CD4-positive, CD25-positive, alpha-beta regulatory T cell (primary cell): ENCODE data around the gene PP2D1. TPM values are rescaled to one million over a fixed set of nuclear protein-coding genes. Genes with fewer than 3 reads are reported as not detected.

Experiments
- ATAC-seq, 2 donors: fragments of 150-1000 bp; cut with Tn5 transposase; one replicate each; pipeline ENCODE4 v1.10.0; 2021; ENCODE audit warnings: low read depth in 2 of 2, moderate number of reproducible peaks in 2 of 2, moderate library complexity in 1 of 2
- DNase-seq, 3 donors: peaks; one replicate each; pipeline versions ENCODE4 v3.0.0 to v3.0.0-alpha.2; 2012 to 2022; ENCODE audit warnings: mixed read lengths in 1 of 3
- H3K27ac ChIP-seq: one replicate; pipeline ENCODE4 v1.7.0; 2013; ENCODE audit warnings: mild to moderate bottlenecking, low read length; ENCODE audit not compliant: insufficient read depth, poor library complexity, severe bottlenecking
- H3K27me3 ChIP-seq: one replicate; pipeline ENCODE4 v1.7.0; 2013; ENCODE audit warnings: low read length; ENCODE audit not compliant: control insufficient read depth, insufficient read depth
- H3K36me3 ChIP-seq: one replicate; pipeline ENCODE4 v1.7.0; 2013; ENCODE audit warnings: mild to moderate bottlenecking, low read length, moderate library complexity; ENCODE audit not compliant: control insufficient read depth, insufficient read depth
- H3K4me1 ChIP-seq: 2 replicates; pipeline ENCODE4 v1.7.0; 2013; ENCODE audit warnings: mild to moderate bottlenecking, low read length; ENCODE audit not compliant: insufficient read depth, control insufficient read depth, poor library complexity, severe bottlenecking
- H3K4me3 ChIP-seq: one replicate; pipeline ENCODE4 v1.7.0; 2013; ENCODE audit warnings: low read depth, mild to moderate bottlenecking, low read length, moderate library complexity
- H3K9me3 ChIP-seq, 2 experiments: 1 replicate in 1 of 2; 2 replicates in 1 of 2; pipeline ENCODE4 v1.7.0; 2013; ENCODE audit warnings: low read length in 2 of 2, mild to moderate bottlenecking in 1 of 2, moderate library complexity in 1 of 2; ENCODE audit not compliant: control insufficient read depth in 2 of 2
- H3K27ac Mint-ChIP-seq, 3 donors: one replicate each; pipeline ENCODE4 v1.8.0; 2020 to 2022; ENCODE audit warnings: mild to moderate bottlenecking in 3 of 3, mixed read lengths in 3 of 3, moderate library complexity in 2 of 3
- H3K27me3 Mint-ChIP-seq: one replicate; pipeline ENCODE4 v1.8.0; 2022; ENCODE audit warnings: mild to moderate bottlenecking, mixed read lengths
- H3K36me3 Mint-ChIP-seq: one replicate; pipeline ENCODE4 v1.8.0; 2020; ENCODE audit warnings: mixed read lengths
- H3K4me1 Mint-ChIP-seq, 4 donors: one replicate each; pipeline ENCODE4 v1.8.0; 2020 to 2022; ENCODE audit warnings: mixed read lengths in 4 of 4, mild to moderate bottlenecking in 1 of 4
- H3K4me3 Mint-ChIP-seq, 4 donors: one replicate each; pipeline ENCODE4 v1.8.0; 2020 to 2022; ENCODE audit warnings: mild to moderate bottlenecking in 4 of 4, mixed read lengths in 4 of 4, moderate library complexity in 3 of 4
- H3K9me3 Mint-ChIP-seq, 7 donors: one replicate each; pipeline ENCODE4 v1.8.0; 2020 to 2022; ENCODE audit warnings: mixed read lengths in 7 of 7, mild to moderate bottlenecking in 3 of 7, moderate library complexity in 2 of 7
- polyA plus RNA-seq, 4 donors: library from polyadenylated mRNA; unstranded; fragments of 300-500 nt; fragmentation: Illumina TruSeq; gene quantifications; one replicate each; pipeline ENCODE4 v1.2.3, GENCODE V29; 2021
- total RNA-seq: library from RNA; stranded (reverse); gene quantifications from one replicate; pipeline ENCODE4 v1.2.3, GENCODE V29; 2022

Gene PP2D1
- total and polyA plus RNA-seq, 5 donors from 2014 or later, result 0.16 to 1.2 (median 0.21) TPM; not detected in 1

DNA sequence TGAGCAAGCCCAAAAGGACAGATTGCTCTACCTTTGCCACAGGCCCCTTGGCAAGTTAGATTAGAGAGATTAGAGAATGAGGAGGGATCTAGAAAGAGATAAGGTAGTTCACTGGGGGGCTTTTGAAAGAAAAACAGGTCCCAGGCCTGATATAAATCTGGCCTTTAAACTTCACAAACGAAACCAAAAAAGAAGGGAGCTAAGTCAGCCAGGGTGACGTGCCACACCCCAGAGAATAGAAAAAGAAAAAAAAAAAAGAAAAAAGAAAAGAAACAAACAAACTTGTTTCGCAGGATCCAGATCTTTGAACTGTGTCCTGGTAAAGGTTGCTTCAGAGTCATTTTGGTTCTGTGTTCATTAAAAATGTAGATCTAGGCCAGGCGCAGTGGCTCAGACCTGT, 31.8 kb upstream of the PP2D1 start:
- Histone ChIP-seq H3K27me3 (no peaks in the 10 kb centered on the region), H3K4me3 (peak overlapping the region; percentile 80), H3K9me3 (no peaks in the 10 kb centered on the region), H3K4me1 (peaks cover 74% of the 10 kb centered on the region), H3K27ac (peak overlapping the region; percentile 93), H3K36me3 (peaks cover 6% of the 10 kb centered on the region)
- DNase-seq, result peak in 1 of 3 donors; percentile 54
- Mint-ChIP-seq H3K4me3 (peak overlapping the region; percentile 99 to 100 (median 100)), H3K27ac (peak overlapping the region; percentile 80 to 95 (median 87)), H3K27me3 (peaks cover 9% of the 10 kb centered on the region), H3K36me3 (no peaks in the 10 kb centered on the region), H3K9me3 (peaks cover 0 to 1% (median 0%) of the 10 kb centered on the region in 7 donors), H3K4me1 (peaks cover 27 to 79% (median 65%) of the 10 kb centered on the region in 4 donors)
- ATAC-seq, result no peak

DNA sequence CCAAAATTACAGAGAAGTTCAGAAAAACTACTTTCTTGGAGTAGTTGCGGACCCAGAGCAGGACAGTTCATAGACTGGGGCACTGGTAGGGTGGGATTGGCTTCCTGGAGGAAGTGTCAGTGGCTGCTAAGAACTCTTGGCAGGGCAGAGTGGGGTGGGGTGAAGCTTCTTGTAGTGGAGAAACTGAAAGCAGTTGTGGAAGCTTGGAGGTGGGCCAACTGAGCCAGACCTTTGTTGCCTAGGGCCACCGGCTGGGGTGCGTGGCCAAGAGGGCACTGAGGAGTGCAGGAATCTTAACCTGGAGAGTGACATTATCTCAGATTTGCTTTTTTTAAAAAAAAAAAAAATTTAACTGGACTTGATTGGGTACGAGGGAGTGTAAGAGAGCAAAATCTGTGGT, 31.3 kb upstream of the PP2D1 start:
- Histone ChIP-seq H3K4me3 (peak overlapping the region; percentile 80), H3K9me3 (no peaks in the 10 kb centered on the region), H3K27me3 (no peaks in the 10 kb centered on the region), H3K27ac (peak overlapping the region; percentile 93), H3K36me3 (peaks cover 5% of the 10 kb centered on the region), H3K4me1 (peaks cover 77% of the 10 kb centered on the region)
- peaks cover 0 to 1% (median 0%) of the 10 kb centered on the region in 7 donors for H3K9me3 Mint-ChIP-seq
- ATAC-seq (no peak), DNase-seq (peak; percentile 20 to 77 (median 32))
- H3K27ac Mint-ChIP-seq, result peak overlapping the region; percentile 80 to 95 (median 87)
- peaks cover 9% of the 10 kb centered on the region for H3K27me3 Mint-ChIP-seq
- H3K4me3 Mint-ChIP-seq, result peak overlapping the region; percentile 99 to 100 (median 100)
- no peaks in the 10 kb centered on the region for H3K36me3 Mint-ChIP-seq
- H3K4me1 Mint-ChIP-seq, result peaks cover 32 to 81% (median 68%) of the 10 kb centered on the region in 4 donors

DNA sequence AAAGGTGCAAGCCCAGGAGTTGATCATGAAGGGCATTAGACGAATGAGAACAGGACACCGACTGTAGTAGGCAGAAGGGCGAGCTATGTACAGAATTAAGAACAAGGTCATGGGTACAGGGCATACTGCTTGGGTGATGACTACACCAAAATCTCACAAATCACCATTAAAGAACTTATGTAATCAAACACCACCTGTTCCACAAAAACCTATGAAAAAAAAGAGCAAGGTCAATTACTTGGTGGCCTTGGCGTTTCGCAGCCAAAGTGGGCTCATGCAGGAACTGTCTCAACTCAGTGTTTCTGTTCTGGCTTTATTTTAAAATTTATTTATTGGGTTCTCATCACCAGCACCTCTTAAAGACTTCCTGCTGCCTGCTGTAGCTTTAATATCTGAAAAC, 30.3 kb upstream of the PP2D1 start:
- Mint-ChIP-seq H3K27me3 (peaks cover 9% of the 10 kb centered on the region), H3K4me1 (peaks cover 28 to 77% (median 61%) of the 10 kb centered on the region in 4 donors), H3K4me3 (peak overlapping the region; percentile 99 to 100 (median 100))

DNA sequence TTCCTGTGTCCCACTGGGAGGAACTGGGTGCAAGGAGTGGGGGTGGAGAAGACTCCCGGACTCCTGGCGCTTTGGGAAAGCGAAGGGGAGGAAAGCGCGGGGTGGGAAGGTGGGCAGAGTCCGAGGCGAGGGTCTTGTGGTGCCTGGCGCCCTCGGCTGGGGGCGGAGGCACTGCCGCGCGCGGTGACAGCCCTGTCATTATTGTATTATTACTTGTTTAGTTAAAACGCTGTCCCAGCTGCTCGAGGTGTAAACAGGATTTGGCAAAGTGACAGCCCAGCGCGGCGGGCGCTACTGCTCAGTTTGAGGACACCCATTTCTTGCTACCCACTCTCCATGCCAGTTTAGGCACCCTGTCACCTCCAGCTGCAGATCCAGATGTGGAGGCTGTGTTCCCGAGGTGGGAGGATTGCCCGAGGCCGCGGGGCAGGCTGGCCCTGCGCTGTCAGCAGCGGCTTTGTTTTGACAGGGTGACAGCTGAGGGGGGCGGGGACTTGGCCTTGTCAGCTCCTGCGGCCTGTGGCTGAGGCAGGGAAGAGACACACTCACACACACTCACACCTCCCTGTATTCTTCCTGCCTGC, 29.2 kb upstream of the PP2D1 start:
- Mint-ChIP-seq H3K4me1 (peaks cover 28 to 66% (median 54%) of the 10 kb centered on the region in 4 donors), H3K27me3 (peaks cover 9% of the 10 kb centered on the region), H3K27ac (peak overlapping the region; percentile 80 to 99 (median 98)), H3K9me3 (peaks cover 0 to 1% (median 0%) of the 10 kb centered on the region in 7 donors), H3K4me3 (peak overlapping the region; percentile 99 to 100 (median 100)), H3K36me3 (no peaks in the 10 kb centered on the region)
- H3K4me3 ChIP-seq, result peak overlapping the region; percentile 80
- no peaks in the 10 kb centered on the region for H3K27me3 ChIP-seq
- ATAC-seq, result peak; percentile 37 to 39
- peaks cover 63% of the 10 kb centered on the region for H3K4me1 ChIP-seq
- DNase-seq, result peak; percentile 67 to 85 (median 74)
- H3K9me3 ChIP-seq, result no peaks in the 10 kb centered on the region
- no peaks in the 10 kb centered on the region for H3K36me3 ChIP-seq
- peak overlapping the region; percentile 93 for H3K27ac ChIP-seq

More for the DNA sequence above, 30.3 kb upstream of the PP2D1 start:
- ATAC-seq, result no peak
- peak overlapping the region; percentile 80 to 99 (median 95) for H3K27ac Mint-ChIP-seq
- H3K9me3 Mint-ChIP-seq, result peaks cover 0 to 1% (median 0%) of the 10 kb centered on the region in 7 donors
- Histone ChIP-seq H3K27ac (peak overlapping the region; percentile 93), H3K36me3 (no peaks in the 10 kb centered on the region), H3K4me3 (peak overlapping the region; percentile 80), H3K27me3 (no peaks in the 10 kb centered on the region), H3K4me1 (peaks cover 74% of the 10 kb centered on the region), H3K9me3 (no peaks in the 10 kb centered on the region)
- H3K36me3 Mint-ChIP-seq, result no peaks in the 10 kb centered on the region
- no peak for DNase-seq

DNA sequence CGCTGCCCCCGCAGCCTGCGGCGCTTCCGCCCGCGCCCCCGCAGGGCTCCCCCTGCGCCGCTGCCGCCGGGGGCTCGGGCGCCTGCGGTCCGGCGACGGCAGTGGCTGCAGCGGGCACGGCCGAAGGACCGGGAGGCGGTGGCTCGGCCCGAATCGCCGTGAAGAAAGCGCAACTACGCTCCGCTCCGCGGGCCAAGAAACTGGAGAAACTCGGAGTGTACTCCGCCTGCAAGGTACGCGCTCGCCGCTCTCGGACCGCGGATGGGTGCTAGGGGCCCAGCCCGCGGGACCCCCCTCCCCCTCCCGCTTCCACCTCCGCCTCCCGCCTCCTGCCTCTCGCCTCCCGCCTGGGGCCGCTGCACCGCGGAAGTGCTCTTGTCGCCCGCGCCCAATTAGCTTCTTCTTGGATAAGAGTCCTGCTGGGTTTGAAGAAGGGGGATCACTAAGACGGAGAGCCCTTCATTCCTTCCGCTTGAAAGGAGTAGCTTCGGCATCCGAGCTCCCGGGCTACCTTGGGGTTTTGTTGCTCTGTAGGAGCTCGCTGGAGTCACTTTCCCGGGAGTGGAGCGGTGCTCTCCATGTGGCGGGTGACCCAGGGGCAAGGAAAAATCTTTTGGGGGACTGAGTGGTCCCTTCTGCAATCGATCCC, 28.6 kb upstream of the PP2D1 start:
- no peaks in the 10 kb centered on the region for H3K36me3 ChIP-seq
- Mint-ChIP-seq H3K4me1 (peaks cover 28 to 60% (median 48%) of the 10 kb centered on the region in 4 donors), H3K36me3 (no peaks in the 10 kb centered on the region)

DNA sequence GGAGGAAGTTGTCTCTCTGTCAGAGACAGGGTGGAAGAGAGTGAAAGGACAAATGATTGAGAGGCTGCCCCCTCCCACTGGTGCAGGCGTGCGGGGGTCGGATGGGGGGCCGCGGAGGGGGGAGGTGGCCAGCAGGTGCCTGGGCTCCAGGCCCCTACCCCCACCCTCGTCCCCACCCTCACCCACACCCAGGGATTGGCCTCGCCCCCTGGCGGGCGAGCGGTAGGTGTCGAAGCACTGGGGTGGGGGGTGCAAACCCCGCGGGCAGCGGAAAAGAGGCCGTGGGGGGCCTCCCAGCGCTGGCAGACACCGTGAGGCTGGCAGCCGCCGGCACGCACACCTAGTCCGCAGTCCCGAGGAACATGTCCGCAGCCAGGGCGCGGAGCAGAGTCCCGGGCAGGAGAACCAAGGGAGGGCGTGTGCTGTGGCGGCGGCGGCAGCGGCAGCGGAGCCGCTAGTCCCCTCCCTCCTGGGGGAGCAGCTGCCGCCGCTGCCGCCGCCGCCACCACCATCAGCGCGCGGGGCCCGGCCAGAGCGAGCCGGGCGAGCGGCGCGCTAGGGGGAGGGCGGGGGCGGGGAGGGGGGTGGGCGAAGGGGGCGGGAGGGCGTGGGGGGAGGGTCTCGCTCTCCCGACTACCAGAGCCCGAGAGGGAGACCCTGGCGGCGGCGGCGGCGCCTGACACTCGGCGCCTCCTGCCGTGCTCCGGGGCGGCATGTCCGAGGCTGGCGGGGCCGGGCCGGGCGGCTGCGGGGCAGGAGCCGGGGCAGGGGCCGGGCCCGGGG, 27.9 kb upstream of the PP2D1 start, which contains the start of gene KAT2B:
KAT2B (plus strand) TSS at position 682 of the 783 bp plus-strand sequence; CDS start at position 714, 32 bp downstream.
- peaks cover 0 to 1% (median 0%) of the 10 kb centered on the region in 7 donors for H3K9me3 Mint-ChIP-seq
- Histone ChIP-seq H3K9me3 (no peaks in the 10 kb centered on the region), H3K36me3 (no peaks in the 10 kb centered on the region), H3K4me1 (peaks cover 50% of the 10 kb centered on the region), H3K27me3 (no peaks in the 10 kb centered on the region), H3K27ac (peak within 1 kb of the TSS; percentile 93), H3K4me3 (peak within 1 kb of the TSS; percentile 93)
- H3K36me3 Mint-ChIP-seq, result no peaks in the 10 kb centered on the region
- H3K27me3 Mint-ChIP-seq, result peaks cover 9% of the 10 kb centered on the region
- peak; percentile 77 to 92 (median 85) for DNase-seq
- peak within 1 kb of the TSS; percentile 99 to 100 (median 100) for H3K4me3 Mint-ChIP-seq
- peaks cover 28 to 54% (median 44%) of the 10 kb centered on the region in 4 donors for H3K4me1 Mint-ChIP-seq
- H3K27ac Mint-ChIP-seq, result peak within 1 kb of the TSS; percentile 91 to 99 (median 98)
- peak; percentile 76 to 80 for ATAC-seq

More for the DNA sequence above, 28.6 kb upstream of the PP2D1 start:
- ATAC-seq (peak; percentile 10 to 17), DNase-seq (peak; percentile 57 to 87 (median 68))
- Histone ChIP-seq H3K9me3 (no peaks in the 10 kb centered on the region), H3K4me1 (peaks cover 57% of the 10 kb centered on the region), H3K27ac (peak overlapping the region; percentile 93), H3K27me3 (no peaks in the 10 kb centered on the region), H3K4me3 (peak overlapping the region; percentile 80)
- Mint-ChIP-seq H3K27ac (peak overlapping the region; percentile 80 to 99 (median 98)), H3K4me3 (peak overlapping the region; percentile 99 to 100 (median 100)), H3K27me3 (peaks cover 9% of the 10 kb centered on the region), H3K9me3 (peaks cover 0 to 1% (median 0%) of the 10 kb centered on the region in 7 donors)

DNA sequence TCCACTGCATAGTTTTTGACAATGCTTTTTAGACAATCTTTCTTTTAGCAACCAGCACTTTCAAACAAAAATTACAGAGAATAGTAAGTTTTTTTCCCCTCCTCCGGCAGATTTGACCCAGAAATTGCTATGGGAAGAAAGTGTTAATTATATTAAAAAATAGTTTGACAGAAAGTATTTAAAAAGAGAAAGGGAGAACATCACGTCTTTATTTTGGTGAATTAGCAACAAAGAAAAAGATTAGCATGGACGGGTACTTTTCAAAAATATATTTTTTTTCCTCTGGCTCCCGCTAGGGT, 27.4 kb upstream of the PP2D1 start:
- Histone ChIP-seq H3K36me3 (no peaks in the 10 kb centered on the region), H3K4me1 (peaks cover 44% of the 10 kb centered on the region), H3K27ac (peak overlapping the region; percentile 93), H3K9me3 (no peaks in the 10 kb centered on the region), H3K4me3 (peak overlapping the region; percentile 93), H3K27me3 (no peaks in the 10 kb centered on the region)
- no peak for DNase-seq
- Mint-ChIP-seq H3K9me3 (peaks cover 0 to 1% (median 0%) of the 10 kb centered on the region in 7 donors), H3K27me3 (peaks cover 9% of the 10 kb centered on the region), H3K4me1 (peaks cover 24 to 50% (median 41%) of the 10 kb centered on the region in 4 donors), H3K27ac (peak overlapping the region; percentile 90 to 98 (median 91)), H3K36me3 (no peaks in the 10 kb centered on the region), H3K4me3 (peak overlapping the region; percentile 94 to 98 (median 97))
- no peak for ATAC-seq
